ENCODE results near the gene FOLR1. TPM values are rescaled to one million over a fixed set of nuclear protein-coding genes. Genes with fewer than 3 reads are reported as not detected.

Gene FOLR1
- total RNA-seq, 1 donor from 2014 or later = not detected

DNA sequence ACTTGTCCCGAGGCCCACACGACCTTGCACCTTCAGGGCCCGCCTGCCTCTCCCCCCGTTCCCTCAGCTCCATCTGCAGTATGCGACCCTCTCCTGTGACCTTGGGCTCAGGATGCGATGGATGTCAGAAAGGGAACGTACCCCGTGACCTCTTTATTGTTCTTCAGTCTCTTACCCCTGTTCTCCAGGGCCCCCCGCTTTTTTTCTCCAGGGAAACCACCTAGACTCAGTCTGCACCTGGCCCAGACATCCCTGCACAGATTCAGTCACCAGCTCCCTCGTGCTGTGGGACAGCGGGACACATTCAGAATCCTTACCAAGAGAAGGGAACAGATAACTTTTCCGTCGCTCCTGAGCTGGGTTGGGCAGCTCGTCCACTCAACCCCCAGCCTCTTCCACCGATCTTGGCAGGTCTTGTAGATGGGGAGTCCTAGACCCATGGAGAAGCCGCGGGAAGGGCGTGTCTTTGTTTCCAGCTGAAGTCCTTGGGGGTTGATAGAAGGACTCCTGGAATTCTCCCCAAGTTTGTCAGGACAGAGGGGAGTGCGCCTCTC is 53.4 kb downstream of the FOLR1 start:
- intact Hi-C loops (cut with micrococcal nuclease) = no loop called here

Other genes starting within 250 kb of the FOLR1 start
- gene IL18BP, start 193.2 kb upstream of the FOLR1 start, total RNA-seq = 19.2 and 22.8 TPM in 2 replicates
- gene NUMA1, start 111.6 kb upstream of the FOLR1 start, total RNA-seq = 181 and 183 TPM in 2 replicates
- 6.2 and 6.7 TPM in 2 replicates for gene LRRC51, start 111.3 kb upstream of the FOLR1 start, total RNA-seq
- 81.5 and 82.6 TPM in 2 replicates for gene LAMTOR1, start 88.8 kb upstream of the FOLR1 start, total RNA-seq
- not detected in 2 replicates for gene TOMT, start 86.2 kb upstream of the FOLR1 start, total RNA-seq
- 46.0 and 53.8 TPM in 2 replicates for gene ANAPC15, start 79.4 kb upstream of the FOLR1 start, total RNA-seq
- not detected in 2 replicates for gene FOLR3, start 56.4 kb upstream of the FOLR1 start, total RNA-seq
- not detected in 2 replicates for gene FOLR2, start 24.7 kb downstream of the FOLR1 start, total RNA-seq
- gene INPPL1, start 32.6 kb downstream of the FOLR1 start, total RNA-seq = 111 and 117 TPM in 2 replicates
- gene PHOX2A, start 52.0 kb downstream of the FOLR1 start, total RNA-seq = not detected in 2 replicates
- gene CLPB, start 242.4 kb downstream of the FOLR1 start, total RNA-seq = 23.2 and 29.5 TPM in 2 replicates

Data from T-helper 1 cell treated with Interleukin-12 subunit alpha and Interleukin-12 subunit beta and Interleukin-4 antibody, amounts not matched to agents 30 ng/mL and 1 ng/mL, for 36 hours (primary cell).